ENCODE results near the gene MUC5AC. TPM values are rescaled to one million over a fixed set of nuclear protein-coding genes. Genes with fewer than 3 reads are reported as not detected.
"Not testable (repeated sequence)": the region's sequence is repeated elsewhere in the genome, so short reads cannot be mapped to it uniquely, and the experiment has no call there.

The MUC5AC gene
- total and polyA plus RNA-seq, 2 experiments from 2014 or later = not detected

GRCh38 chr11:1238767-1239595, 81.2 kb downstream of the MUC5AC start:
- peak in 1 of 2 donors; percentile 77 for DNase-seq (ENCODE audit: low read depth in 1 of 2, low spot score in 1 of 2)
- H3K27me3 ChIP-seq = no peaks in the 10 kb centered on the region
- no peak for TF ChIP-seq CTCF (IDR thresholded peaks at IDR 0.05; ENCODE audit: low read depth, low read length)
- no peaks in the 10 kb centered on the region for H3K4me1 ChIP-seq (ENCODE audit: low read depth)
- no peak overlapping the region for H3K27ac ChIP-seq
- no peaks in the 10 kb centered on the region for H3K9me3 ChIP-seq (ENCODE audit: low read depth)
- H3K4me3 ChIP-seq = no peak overlapping the region
- no peaks in the 10 kb centered on the region for H3K36me3 ChIP-seq

DNA sequence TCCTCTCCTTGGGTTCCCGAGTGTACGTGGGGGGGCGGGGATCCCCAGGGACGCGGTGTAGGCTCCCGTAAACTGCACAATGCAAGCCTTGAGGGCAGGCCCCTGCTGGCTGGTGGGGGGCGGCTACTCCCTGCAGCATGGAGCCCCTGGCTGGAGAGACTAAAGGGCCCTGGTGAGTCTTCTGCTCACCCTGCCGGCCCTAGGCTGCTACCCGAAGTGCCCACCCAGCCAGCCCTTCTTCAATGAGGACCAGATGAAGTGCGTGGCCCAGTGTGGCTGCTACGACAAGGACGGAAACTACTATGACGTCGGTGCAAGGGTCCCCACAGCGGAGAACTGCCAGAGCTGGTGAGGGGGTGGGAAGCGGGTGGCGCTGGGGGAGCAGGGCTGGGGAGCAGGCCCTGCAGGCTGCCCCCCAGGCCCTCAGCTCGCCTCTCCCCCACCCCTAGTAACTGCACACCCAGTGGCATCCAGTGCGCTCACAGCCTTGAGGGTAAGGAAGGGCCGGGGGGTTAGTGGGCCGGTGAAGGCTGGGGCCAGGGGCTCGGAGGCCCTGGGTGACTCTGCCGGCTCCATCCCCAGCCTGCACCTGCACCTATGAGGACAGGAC, 81.9 kb downstream of the MUC5AC start:
- H3K4me1 ChIP-seq (ENCODE audit: low read depth) = no peaks in the 10 kb centered on the region
- no peaks in the 10 kb centered on the region for H3K36me3 ChIP-seq
- H3K27me3 ChIP-seq = no peaks in the 10 kb centered on the region
- H3K4me3 ChIP-seq = no peak overlapping the region
- H3K9me3 ChIP-seq (ENCODE audit: low read depth) = no peaks in the 10 kb centered on the region
- no peak for DNase-seq (ENCODE audit: low read depth in 1 of 2, low spot score in 1 of 2)
- H3K27ac ChIP-seq = no peak overlapping the region
- no peak for TF ChIP-seq CTCF (IDR thresholded peaks at IDR 0.05; ENCODE audit: low read depth, low read length)

GRCh38 chr11:1240771-1241170, 83.0 kb downstream of the MUC5AC start:
- Histone ChIP-seq H3K27ac (no peak overlapping the region), H3K4me1 (ENCODE audit: low read depth) (no peaks in the 10 kb centered on the region), H3K27me3 (no peaks in the 10 kb centered on the region), H3K4me3 (no peak overlapping the region), H3K36me3 (no peaks in the 10 kb centered on the region), H3K9me3 (ENCODE audit: low read depth) (no peaks in the 10 kb centered on the region)
- no peak for DNase-seq (ENCODE audit: low read depth in 1 of 2, low spot score in 1 of 2)
- no peak for TF ChIP-seq CTCF (IDR thresholded peaks at IDR 0.05; ENCODE audit: low read depth, low read length)

- H3K4me3 ChIP-seq = no peak overlapping the region
- H3K36me3 ChIP-seq = no peaks in the 10 kb centered on the region
- TF ChIP-seq CTCF (IDR thresholded peaks at IDR 0.05; ENCODE audit: low read depth, low read length) = no peak
- DNase-seq (ENCODE audit: low read depth in 1 of 2, low spot score in 1 of 2) = no peak
- H3K27me3 ChIP-seq = no peaks in the 10 kb centered on the region
- no peaks in the 10 kb centered on the region for H3K9me3 ChIP-seq (ENCODE audit: low read depth)
- no peaks in the 10 kb centered on the region for H3K4me1 ChIP-seq (ENCODE audit: low read depth)
- H3K27ac ChIP-seq = no peak overlapping the region
Measured at GRCh38 chr11:1241706-1242105, 84.0 kb downstream of the MUC5AC start.

DNA sequence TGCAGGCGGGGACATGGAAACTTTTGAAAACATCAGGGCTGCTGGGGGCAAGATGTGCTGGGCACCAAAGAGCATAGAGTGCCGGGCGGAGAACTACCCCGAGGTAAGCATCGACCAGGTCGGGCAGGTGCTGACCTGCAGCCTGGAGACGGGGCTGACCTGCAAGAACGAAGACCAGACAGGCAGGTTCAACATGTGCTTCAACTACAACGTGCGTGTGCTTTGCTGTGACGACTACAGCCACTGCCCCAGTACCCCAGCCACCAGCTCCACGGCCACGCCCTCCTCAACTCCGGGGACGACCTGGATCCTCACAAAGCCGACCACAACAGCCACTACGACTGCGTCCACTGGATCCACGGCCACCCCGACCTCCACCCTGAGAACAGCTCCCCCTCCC, 84.5 kb downstream of the MUC5AC start:
- H3K27me3 ChIP-seq = no peaks in the 10 kb centered on the region
- no peak overlapping the region for H3K27ac ChIP-seq
- no peak overlapping the region for H3K4me3 ChIP-seq
- TF ChIP-seq CTCF (IDR thresholded peaks at IDR 0.05; ENCODE audit: low read depth, low read length) = no peak
- H3K4me1 ChIP-seq (ENCODE audit: low read depth) = no peaks in the 10 kb centered on the region
- DNase-seq (ENCODE audit: low read depth in 1 of 2, low spot score in 1 of 2) = no peak
- H3K9me3 ChIP-seq (ENCODE audit: low read depth) = no peaks in the 10 kb centered on the region
- H3K36me3 ChIP-seq = no peaks in the 10 kb centered on the region

GRCh38 chr11:1242751-1243150, 85.0 kb downstream of the MUC5AC start:
- not testable (repeated sequence) for H3K36me3 ChIP-seq; DNase-seq (ENCODE audit: low read depth in 1 of 2, low spot score in 1 of 2); H3K9me3 ChIP-seq (ENCODE audit: low read depth); H3K27ac ChIP-seq; H3K4me3 ChIP-seq; H3K4me1 ChIP-seq (ENCODE audit: low read depth); H3K27me3 ChIP-seq

GRCh38 chr11:1243521-1243920, 85.8 kb downstream of the MUC5AC start:
- H3K27ac ChIP-seq; H3K36me3 ChIP-seq; H3K9me3 ChIP-seq (ENCODE audit: low read depth); H3K27me3 ChIP-seq; DNase-seq (ENCODE audit: low read depth in 1 of 2, low spot score in 1 of 2); H3K4me1 ChIP-seq (ENCODE audit: low read depth); H3K4me3 ChIP-seq: not testable (repeated sequence)

DNA sequence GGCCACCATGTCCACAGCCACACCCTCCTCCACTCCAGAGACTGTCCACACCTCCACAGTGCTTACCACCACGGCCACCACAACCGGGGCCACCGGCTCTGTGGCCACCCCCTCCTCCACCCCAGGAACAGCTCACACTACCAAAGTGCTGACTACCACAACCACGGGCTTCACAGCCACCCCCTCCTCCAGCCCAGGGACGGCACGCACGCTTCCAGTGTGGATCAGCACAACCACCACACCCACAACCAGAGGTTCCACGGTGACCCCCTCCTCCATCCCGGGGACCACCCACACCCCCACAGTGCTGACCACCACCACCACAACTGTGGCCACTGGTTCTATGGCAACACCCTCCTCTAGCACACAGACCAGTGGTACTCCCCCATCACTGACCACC, 86.8 kb downstream of the MUC5AC start:
- not testable (repeated sequence) for DNase-seq (ENCODE audit: low read depth in 1 of 2, low spot score in 1 of 2); H3K9me3 ChIP-seq (ENCODE audit: low read depth); H3K4me3 ChIP-seq; H3K4me1 ChIP-seq (ENCODE audit: low read depth); H3K27me3 ChIP-seq; H3K27ac ChIP-seq; H3K36me3 ChIP-seq

- DNase-seq (ENCODE audit: low read depth in 1 of 2, low spot score in 1 of 2); H3K4me1 ChIP-seq (ENCODE audit: low read depth); H3K4me3 ChIP-seq; H3K27ac ChIP-seq; H3K27me3 ChIP-seq; H3K36me3 ChIP-seq; H3K9me3 ChIP-seq (ENCODE audit: low read depth): not testable (repeated sequence)
Measured at GRCh38 chr11:1245717-1246116, 88.0 kb downstream of the MUC5AC start.

Measured in cardiac muscle cell (in vitro differentiated cells and primary cell).